Spleen (tissue), 7 donors: ENCODE results near the gene USP16.

ENCODE experiments used
- POLR2A ChIP-seq, 3 donors: fragments of 450-650 bp; IDR thresholded peaks; one replicate each; pipeline ENCODE4 v1.5.1; 2017; ENCODE audit warnings: antibody characterized with exemption in 3 of 3, mild to moderate bottlenecking in 1 of 3
- TF ChIP-seq, protein P1 (sequence below), 11 experiments: fragments of 200-600 bp in 7 of 11; fragments of 450-650 bp in 4 of 11; sonication (generic) in 4 of 11; IDR thresholded peaks in 8 of 11; conservative IDR thresholded peaks in 3 of 11; 1 replicate in 7 of 11; 2 replicates in 4 of 11; pipeline versions ENCODE4 v1.4.0 to v1.8.0; 2016 to 2021; ENCODE audit warnings: antibody characterized with exemption in 11 of 11, inconsistent platforms in 4 of 11, mild to moderate bottlenecking in 1 of 11
- donor health status: DM: no; HTN: no; CAD: no; lungs with moderate emphysema.
- donor health status: DM: no; HTN: no; CAD: no.
- donor health status: DM: no; HTN: no; CAD: no.

DNA sequence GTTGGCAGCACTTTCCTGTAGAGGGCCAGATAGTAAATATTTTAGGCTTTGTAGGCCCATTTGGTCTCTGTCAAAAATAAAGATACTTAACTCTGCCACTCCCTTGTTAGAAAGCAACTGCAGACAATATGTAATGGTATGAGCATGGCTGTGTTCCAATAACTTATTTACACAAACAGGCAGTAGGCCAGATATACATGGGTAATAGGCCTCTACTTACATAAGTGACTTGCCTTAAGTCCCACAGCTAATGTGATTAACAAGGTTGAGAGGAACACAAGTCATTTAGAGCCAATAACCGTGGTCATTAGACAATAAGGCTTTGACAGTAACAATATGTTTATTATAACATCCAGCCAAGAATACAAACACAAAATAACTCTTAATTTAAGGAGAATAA, 31.5 kb downstream of the USP16 start:
- TF ChIP-seq, protein P1, sequence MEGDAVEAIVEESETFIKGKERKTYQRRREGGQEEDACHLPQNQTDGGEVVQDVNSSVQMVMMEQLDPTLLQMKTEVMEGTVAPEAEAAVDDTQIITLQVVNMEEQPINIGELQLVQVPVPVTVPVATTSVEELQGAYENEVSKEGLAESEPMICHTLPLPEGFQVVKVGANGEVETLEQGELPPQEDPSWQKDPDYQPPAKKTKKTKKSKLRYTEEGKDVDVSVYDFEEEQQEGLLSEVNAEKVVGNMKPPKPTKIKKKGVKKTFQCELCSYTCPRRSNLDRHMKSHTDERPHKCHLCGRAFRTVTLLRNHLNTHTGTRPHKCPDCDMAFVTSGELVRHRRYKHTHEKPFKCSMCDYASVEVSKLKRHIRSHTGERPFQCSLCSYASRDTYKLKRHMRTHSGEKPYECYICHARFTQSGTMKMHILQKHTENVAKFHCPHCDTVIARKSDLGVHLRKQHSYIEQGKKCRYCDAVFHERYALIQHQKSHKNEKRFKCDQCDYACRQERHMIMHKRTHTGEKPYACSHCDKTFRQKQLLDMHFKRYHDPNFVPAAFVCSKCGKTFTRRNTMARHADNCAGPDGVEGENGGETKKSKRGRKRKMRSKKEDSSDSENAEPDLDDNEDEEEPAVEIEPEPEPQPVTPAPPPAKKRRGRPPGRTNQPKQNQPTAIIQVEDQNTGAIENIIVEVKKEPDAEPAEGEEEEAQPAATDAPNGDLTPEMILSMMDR (IDR thresholded peaks at IDR 0.05 in 8 of 11, conservative IDR thresholded peaks at IDR 0.05 in 3 of 11): no peak
- TF ChIP-seq POLR2A (IDR thresholded peaks at IDR 0.05): no peak
